HPDE6-E6E7 (cell line): ENCODE data around the gene KLHL25.

Experiments used
- DNase-seq: peaks from one replicate; pipeline ENCODE4 v3.0.0; 2011; ENCODE audit warnings: missing footprints; ENCODE audit errors: extremely low spot score

KLHL25 gene

DNA sequence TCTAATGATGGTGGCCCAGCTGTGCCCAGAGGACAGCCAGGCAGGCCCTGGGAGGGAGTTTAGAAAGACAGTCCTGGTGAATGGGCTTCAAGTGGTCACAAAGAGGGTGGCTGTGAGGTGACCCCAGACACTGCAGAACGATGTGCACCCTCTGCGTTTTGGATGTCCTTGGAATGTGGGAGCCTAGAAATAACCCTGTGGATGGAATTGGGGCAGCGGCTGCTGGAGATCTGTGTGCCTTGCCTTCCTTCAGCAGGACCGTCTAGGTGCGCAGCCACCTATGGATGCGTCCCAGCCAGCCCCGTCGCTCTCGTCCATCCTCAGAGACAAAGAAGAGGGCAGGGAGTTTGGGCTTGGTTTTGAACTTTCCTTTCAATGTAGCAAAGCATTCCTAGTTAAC lies 46.5 kb downstream of the KLHL25 start:
- no peak for DNase-seq

DNA sequence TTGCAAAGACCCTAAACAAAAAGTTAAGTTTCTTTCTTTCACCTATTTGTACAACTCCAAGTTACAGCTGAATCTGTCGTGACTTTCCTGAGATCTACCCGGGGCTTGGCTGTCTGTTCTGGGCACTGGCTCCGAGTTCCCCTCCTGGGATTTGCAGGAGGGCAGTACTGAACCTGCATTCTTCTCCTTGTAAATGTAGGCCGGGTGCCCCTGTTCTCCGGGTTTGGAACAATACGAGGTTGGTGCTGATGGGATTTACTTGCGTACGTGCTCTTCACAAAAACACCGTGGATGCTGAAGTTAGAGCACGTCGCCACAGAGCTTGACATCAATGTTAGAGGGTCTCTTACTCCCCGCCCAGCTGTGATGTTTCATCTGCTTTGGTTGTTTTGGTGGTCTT lies 48.1 kb downstream of the KLHL25 start:
- no peak for DNase-seq

DNA sequence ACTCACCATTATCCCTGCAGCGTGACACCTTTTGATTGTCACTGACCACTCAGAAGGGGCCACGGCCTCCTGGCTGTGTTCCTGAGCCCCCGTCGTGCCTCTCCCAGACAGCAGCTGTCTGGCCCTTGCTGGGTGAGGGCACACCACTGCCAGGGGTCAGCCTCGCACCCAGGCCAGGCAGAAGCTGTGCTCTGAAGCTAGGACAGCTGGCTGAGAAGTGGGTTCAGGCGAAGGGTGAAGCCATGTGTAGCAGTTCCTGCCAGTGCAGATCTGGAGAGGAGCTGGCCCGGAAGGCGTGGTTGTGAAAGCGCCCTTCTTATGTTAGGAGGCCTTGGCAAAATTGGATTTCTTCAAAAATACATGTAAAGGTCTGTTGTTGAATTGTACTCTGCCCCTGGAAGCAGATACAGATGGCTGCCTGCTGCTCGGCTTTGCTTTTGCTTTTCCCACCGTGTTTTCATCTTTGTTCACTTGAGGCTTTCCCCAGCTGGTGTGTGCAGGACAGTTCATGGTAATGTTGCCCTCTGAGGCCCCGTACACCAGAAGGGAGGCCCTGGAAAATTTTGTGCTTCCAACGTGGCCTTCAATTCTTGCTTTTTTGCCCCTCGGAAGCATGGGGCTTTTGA lies 49.1 kb downstream of the KLHL25 start:
- no peak for DNase-seq

DNA sequence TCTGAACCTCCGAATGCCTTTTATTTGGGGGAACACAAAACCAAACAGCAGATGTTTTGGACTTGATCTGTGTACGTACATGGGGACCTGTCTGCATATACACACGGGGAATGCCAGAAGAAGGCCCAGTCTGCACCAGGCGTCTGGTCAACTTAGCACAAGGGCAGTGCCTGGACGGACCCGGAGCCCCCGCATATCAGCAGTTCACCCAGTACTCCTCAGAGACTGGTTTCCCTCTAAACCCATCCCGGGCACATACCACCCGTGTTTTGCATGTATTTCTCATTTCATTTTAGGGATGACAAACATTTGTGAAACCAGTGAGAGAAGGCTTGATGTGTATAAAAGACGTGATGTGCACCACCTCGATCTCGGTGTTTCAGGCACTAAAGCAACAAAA lies 49.7 kb downstream of the KLHL25 start:
- DNase-seq, result no peak

DNA sequence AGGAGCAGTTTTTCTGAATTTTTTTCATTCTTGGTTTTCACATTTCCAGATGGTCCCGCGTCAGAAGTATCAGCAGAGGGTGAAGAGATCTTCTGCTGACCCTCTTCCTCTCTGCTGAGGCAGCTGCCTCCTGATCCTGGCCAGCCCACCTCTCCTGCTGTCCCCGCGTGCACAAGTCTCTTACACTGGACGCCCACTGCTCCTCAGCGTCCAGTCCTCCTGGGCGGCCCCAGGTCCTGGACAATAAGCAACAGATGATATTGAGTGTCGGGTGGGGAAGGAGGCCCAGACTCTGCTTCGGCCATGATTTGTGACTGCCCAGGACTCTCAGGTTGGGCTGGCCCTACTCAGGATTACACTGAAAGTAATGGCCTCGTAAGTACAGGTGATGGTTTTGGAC lies 50.1 kb downstream of the KLHL25 start:
- no peak for DNase-seq

DNA sequence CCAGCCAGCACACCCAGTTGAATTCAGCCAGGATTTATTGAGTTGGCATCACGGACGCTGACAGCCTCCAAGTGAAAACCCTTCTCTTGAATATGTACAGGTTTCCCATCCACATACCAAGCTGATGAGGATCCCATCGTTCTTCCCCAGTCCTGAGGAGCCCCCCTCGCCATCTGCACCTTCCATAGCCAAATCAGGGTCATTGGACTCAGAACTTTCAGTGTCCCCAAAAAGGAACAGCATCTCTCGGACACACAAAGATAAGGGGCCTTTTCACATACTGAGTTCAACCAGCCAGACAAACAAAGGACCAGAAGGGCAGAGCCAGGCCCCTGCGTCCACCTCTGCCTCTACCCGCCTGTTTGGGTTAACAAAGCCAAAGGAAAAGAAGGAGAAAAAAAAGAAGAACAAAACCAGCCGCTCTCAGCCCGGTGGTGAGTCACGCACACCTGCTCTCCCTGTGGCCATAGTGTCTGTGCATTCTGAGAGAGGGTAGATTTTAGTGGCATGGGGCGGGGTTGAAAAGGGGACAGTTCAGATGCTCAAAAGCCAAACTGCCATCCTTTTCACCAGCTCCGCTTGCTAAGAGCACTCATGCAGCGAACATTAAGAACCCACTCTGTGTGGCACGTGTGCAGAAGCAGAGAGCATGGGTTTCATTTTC lies 51.2 kb downstream of the KLHL25 start:
- no peak for DNase-seq

DNA sequence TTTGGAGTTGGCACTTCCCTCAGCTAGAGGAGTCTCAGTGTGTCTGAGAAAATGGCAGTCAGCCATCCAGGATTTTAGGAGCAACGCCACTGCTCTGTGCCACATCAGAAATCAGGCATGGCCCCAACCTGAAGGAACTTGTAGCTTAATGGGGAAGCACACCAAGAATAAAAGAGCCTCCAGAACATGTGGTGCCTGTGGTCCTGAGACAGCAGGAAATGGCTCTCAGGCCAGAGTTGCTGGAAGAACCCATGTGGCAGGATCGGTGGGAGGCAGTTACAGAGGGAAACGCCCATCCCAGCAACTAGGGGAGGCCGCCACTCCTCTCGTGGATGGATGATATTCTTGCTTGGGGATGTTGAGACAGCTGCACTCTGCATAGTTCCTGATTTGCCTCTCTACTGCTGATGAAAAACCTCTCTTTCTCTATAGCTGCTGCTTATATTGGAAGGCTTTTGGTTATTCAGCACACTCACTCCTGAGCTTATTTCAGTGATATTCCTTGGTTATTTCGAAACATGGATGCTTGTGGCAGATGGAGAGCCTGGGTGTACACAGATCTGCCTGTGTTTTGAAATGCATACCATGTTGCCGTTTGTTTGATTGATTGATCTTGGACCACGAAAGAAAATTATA lies 52.4 kb downstream of the KLHL25 start:
- DNase-seq, result no peak

DNA sequence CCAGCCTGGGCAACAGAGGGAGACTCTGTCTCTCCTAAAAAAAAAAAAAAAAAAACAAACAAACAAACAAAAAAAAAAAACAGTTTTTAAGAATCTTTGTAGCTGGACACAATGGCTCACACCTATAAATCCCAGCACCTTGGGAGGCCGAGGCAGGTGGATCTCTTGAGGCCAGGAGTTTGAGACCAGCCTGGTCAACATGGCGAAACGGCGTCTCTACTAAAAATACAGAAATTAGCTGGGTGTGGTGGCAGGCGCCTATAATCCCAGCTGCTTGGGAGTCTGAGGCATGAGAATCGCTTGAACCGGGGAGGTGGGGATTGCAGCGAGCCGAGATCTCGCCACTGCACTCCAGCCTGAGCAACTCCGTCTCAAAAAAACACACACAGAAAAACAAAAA lies 53.1 kb downstream of the KLHL25 start:
- DNase-seq, result no peak

DNA sequence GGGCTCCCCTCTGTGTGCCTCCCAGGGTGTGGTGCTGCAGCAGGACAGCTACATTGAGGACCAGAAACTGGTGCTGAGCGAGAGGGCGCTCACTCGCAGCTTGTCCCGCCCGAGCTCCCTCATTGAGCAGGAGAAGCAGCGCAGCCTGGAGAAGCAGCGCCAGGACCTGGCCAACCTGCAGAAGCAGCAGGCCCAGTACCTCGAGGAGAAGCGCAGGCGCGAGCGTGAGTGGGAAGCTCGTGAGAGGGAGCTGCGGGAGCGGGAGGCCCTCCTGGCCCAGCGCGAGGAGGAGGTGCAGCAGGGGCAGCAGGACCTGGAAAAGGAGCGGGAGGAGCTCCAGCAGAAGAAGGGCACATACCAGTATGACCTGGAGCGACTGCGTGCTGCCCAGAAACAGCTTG lies 53.7 kb downstream of the KLHL25 start:
- no peak for DNase-seq

DNA sequence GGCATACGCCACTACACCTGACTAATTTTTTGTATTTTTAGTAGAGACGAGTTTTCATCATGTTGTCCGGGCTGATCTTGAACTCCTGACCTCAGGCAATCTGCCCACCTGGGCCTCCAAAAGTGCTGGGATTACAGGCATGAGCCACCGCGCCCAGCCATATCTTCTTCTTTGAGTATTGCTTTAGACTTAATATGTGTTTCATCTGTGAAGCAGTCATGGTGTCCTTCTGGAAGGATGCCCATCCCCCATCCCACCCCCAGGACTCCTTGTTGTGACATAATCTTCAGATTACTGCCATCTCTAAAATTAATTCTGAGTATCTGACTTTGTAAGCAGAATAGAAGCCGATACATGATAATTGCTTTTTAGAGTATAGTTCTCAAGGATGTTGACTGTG lies 57.7 kb downstream of the KLHL25 start:
- DNase-seq, result no peak

DNA sequence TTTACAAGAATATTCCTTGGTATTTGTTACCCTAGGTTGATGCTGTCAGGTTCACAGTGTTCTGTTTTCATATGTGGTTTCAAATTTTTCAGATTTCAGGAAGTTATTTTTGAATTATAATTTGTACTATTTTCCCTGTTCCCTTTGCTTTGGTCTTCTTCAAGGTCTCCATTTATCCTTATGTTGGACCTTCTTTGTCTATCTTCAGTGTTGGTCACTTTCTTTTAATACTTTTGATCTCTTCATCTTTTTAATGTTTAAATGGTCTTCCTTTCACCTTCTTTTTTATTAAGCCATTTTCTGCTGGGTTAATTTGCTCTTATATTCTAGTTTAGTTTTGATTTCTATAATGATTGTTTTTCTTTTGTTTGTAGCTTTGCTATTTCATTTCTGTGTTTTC lies 61.3 kb downstream of the KLHL25 start:
- DNase-seq, result no peak

DNA sequence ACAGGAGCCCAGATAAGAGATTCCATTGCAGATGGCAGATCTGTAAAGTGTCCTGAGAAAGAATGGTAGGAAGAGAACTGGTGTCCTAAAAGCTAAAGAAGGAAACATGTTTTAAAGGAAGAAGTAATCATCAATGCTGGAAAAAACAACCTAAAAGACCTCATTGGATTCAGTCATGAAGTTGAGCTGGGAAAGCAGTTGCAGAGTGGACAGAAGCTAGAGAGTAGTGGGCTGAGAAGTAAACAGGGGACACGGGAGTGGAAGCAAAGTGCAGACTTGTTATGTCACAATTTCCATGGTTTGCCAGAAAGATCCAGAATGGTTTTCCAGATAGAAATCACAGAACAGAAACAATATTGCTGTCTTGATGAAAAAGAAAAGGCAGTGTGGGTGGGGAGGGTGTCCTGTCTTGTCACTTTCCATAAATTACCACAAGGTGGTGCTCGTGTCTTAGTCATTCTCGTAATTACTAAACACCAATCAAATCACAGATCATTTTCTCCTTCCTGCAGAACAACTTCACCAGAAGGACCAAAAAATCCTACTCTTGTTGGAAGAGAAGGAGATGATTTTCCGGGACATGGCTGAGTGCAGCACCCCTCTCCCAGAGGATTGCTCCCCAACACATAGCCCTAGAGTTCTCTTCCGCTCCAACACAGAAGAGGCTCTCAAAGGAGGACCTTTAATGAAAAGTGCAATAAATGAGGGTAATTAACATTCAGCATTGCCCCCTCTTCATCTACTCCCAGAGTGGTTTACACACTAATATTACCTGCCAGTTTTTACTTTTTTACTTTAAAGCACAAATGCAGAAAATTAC lies 64.5 kb downstream of the KLHL25 start:
- peak; percentile 47 for DNase-seq

DNA sequence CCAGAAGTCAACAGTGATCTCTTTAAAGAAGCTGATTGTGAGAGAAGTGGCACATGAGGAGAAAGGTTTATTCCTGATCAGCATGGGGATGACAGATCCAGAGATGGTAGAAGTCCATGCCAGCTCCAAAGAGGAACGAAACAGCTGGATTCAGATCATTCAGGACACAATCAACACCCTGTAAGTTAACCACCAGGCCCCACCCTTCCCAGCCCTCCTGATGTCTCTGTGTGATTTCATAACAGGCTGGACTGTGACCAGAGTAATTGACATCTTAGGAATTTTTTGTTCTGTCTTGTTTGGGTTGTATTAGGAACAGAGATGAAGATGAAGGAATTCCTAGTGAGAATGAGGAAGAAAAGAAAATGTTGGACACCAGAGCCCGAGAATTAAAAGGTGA lies 67.7 kb downstream of the KLHL25 start:
- DNase-seq, result no peak

DNA sequence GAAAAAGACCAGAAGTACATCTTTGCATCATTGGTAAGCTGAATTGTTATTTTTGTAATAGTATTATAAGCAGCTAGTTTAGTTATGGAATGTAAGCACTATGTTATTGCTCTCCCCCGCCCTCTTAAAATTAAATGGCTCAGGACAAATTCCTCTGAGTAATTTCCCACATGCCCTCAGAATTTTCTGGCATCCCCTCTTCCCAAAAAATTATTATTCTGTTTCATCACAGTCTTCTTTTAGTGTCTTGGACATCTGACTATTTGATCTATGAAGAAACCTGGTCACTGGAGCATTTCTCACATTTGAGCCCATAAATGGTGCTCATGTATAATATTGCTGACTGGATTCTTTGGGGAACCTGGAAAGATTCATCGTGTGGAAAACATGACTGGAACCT lies 68.3 kb downstream of the KLHL25 start:
- no peak for DNase-seq

DNA sequence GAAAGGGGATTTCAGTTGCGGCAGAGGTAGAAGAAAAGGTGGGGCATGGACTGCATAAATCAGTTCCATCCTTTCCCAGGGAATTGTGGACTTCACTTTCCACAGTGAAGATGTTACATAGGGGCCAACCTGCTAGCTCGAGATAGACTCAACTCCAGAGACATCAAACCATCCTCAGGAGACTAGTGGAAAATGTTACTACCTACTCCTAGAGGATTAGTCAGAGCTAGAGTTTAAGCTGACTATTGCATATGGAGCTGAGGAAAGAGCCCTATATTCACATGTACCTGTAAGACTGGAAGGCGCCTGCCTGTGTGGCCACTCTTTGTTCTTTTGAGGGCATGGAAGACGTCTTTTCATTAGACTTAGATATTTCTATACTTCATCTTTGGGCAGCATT lies 69.2 kb downstream of the KLHL25 start:
- DNase-seq, result no peak

DNA sequence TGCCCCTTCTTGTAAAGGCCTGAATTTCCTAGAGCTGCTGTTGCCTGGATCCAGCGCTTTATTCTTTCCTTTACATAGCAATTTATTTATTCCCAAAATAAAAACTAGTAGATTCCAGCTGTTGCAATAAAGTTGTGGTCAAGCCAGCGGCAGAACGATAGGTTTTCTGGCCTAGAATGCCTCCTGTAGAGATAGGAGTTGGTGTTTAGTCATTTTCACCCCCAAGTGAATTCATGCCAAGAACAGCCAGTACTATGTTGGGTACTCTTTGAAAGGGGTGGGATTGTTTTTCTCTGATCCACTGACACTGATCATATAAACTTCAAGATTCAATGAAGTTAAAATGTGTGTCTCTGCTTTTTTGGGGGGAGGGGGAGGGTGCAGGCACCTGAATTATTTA lies 69.7 kb downstream of the KLHL25 start:
- DNase-seq, result no peak

DNA sequence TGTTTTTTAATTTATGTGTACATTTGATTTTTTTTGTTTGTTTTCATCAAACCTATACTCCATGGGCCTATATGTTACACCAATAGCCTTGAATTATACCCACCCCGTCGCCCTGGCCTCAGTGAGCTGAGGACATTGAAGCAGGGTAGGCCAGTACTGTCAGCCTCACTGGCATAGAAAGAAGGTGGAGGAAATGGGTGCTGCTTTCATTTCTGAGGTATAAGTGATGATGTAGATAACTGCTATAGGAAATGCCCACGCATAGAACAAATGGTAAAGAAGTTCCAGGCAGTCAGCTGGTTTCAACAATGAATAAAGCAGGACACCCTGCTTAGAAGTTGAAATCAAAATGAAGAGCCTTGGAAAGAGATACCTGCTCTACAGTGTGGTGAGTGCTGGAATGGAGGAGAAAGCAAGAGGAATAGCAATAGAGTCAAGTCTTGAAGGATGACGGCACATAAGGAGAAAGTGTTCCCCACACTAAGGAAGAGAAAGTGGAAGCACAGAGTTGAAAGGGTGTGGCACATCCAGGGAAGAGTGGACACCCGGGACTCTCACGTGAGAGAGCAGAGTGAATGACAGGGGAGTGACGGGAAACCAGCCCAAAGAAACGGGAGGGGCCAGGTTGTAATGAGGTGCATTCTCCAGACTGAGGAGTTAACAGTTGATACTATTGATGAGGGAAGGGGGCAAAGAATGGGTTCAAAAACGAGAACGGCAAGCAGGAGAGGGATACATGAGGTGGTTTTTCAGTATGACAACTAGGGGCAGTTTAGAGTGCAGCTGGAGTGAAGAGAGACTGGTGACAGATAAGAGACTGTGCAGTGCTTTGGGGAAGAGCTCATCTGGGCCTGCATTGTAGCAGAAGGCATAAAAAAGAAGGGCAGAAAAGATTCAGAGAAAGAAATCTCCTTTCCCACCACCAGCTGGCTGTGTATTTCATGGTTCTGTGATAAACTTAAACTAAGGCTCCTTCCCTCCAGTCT lies 70.5 kb downstream of the KLHL25 start:
- DNase-seq, result no peak

DNA sequence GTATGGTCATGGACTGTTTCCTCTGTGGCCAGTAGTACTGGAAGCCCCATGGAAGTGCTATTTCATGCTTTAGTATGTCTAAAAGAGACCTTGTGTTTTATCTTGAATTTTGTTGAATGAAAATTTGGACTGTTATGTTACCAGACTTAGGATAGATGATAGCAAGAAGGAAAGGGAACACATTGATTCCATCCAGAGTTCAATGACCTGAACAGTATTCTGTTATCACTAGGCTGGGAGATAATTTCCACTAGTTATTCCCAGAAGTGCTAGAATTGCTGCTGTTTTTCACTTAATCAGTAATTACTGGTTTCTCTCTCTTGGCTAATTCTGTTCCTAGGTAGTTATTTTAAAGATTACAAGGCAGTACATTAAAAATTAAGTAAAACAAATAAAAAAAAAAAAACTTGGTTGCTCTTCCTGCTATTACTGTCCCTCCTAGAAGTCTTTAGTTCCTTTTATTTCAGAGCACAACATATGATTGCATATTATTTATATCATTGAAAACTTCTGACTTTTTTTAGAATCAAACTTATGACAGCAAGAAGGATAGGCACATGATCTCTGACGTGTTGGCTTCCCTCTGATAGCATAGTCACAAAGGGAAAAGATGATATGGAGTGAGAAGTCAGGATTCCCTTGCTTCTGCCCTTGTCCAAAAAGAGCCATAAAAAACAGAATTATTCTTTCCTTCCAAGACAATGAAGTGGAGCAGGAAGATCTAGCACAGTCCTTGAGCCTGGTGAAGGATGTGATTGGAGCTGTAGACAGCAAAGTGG lies 72.2 kb downstream of the KLHL25 start:
- DNase-seq, result no peak

DNA sequence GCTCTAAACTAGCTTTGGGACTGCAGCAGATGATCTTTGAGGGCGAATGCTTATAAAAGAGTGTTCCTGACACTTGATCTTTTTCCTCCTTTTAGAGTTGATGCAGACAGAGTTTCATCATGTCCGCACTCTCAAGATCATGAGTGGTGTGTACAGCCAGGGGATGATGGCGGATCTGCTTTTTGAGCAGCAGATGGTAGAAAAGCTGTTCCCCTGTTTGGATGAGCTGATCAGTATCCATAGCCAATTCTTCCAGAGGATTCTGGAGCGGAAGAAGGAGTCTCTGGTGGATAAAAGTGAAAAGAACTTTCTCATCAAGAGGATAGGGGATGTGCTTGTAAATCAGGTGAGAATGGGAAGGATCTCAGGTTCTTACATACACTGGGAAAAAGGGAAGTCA lies 75.7 kb downstream of the KLHL25 start:
- DNase-seq, result no peak

DNA sequence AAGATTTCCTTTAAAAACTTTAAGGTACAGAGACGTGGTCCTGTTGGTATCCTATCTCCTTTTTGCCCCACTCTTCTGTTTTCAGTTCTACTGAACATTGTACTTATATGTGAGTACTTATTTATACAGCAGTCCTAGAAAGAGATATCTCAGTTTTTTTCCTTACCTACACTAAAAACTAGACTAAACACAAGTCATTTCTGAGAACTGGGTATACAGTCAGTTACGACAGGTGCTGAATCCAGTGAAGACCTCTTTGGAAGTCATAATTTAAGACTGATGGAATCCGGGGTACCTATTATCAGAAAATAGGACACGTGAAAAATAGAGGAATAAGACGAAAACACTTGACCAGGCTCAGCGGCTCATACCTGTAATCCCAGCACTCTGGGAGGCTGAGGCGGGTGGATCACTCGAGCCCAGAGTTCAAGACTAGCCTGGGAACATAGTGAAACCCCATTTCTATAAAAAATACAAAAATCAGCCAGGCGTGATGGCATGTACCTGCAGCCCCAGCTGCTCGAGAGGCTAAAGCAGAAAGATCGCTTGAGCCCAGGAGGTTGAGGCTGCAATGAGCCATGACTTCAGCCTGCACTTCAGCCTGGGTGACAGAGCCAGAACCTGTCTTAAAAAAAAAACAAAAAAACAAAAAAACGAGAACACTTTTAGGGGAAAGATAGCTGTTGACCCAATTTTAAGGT lies 76.3 kb downstream of the KLHL25 start:
- no peak for DNase-seq
